ENCODE results near the gene XYLB.
"Not testable (repeated sequence)": the region's sequence is repeated elsewhere in the genome, so short reads cannot be mapped to it uniquely, and the experiment has no call there.

XYLB gene

GRCh38 chr3:38392604-38393163 lies 46.1 kb downstream of the XYLB start:
- TF ChIP-seq CTCF (IDR thresholded peaks at IDR 0.05; ENCODE audit: low read depth, low read length, missing control alignments): no peak
- H3K4me3 ChIP-seq (ENCODE audit: low read depth, low read length): no peak overlapping the region
- no peak for DNase-seq (ENCODE audit: low read depth)

GRCh38 chr3:38396239-38396638 lies 49.7 kb downstream of the XYLB start:
- no peak overlapping the region for H3K4me3 ChIP-seq (ENCODE audit: low read depth, low read length)
- DNase-seq (ENCODE audit: low read depth): no peak
- TF ChIP-seq CTCF (IDR thresholded peaks at IDR 0.05; ENCODE audit: low read depth, low read length, missing control alignments): no peak

GRCh38 chr3:38396861-38397260 lies 50.3 kb downstream of the XYLB start:
- TF ChIP-seq CTCF (IDR thresholded peaks at IDR 0.05; ENCODE audit: low read depth, low read length, missing control alignments): no peak

GRCh38 chr3:38397320-38397719 lies 50.7 kb downstream of the XYLB start:
- no peak for DNase-seq (ENCODE audit: low read depth)
- no peak for TF ChIP-seq CTCF (IDR thresholded peaks at IDR 0.05; ENCODE audit: low read depth, low read length, missing control alignments)
- H3K4me3 ChIP-seq (ENCODE audit: low read depth, low read length): no peak overlapping the region

More at GRCh38 chr3:38396861-38397260, 50.3 kb downstream of the XYLB start:
- H3K4me3 ChIP-seq (ENCODE audit: low read depth, low read length): no peak overlapping the region
- DNase-seq (ENCODE audit: low read depth): no peak

- H3K4me3 ChIP-seq (ENCODE audit: low read depth, low read length): no peak overlapping the region
- no peak for DNase-seq (ENCODE audit: low read depth)
Observed at GRCh38 chr3:38401246-38401962, 54.8 kb downstream of the XYLB start.

GRCh38 chr3:38404286-38404685 lies 57.7 kb downstream of the XYLB start:
- no peak for TF ChIP-seq CTCF (IDR thresholded peaks at IDR 0.05; ENCODE audit: low read depth, low read length, missing control alignments)
- DNase-seq (ENCODE audit: low read depth): no peak
- H3K4me3 ChIP-seq (ENCODE audit: low read depth, low read length): no peak overlapping the region

More at GRCh38 chr3:38401246-38401962, 54.8 kb downstream of the XYLB start:
- no peak for TF ChIP-seq CTCF (IDR thresholded peaks at IDR 0.05; ENCODE audit: low read depth, low read length, missing control alignments)

- no peak for DNase-seq (ENCODE audit: low read depth)
- no peak for TF ChIP-seq CTCF (IDR thresholded peaks at IDR 0.05; ENCODE audit: low read depth, low read length, missing control alignments)
- no peak overlapping the region for H3K4me3 ChIP-seq (ENCODE audit: low read depth, low read length)
Observed at GRCh38 chr3:38411591-38411990, 65.0 kb downstream of the XYLB start.

GRCh38 chr3:38420758-38421157 lies 74.2 kb downstream of the XYLB start:
- not testable (repeated sequence) for H3K4me3 ChIP-seq (ENCODE audit: low read depth, low read length); DNase-seq (ENCODE audit: low read depth)
